Panc1 (cell line): ENCODE data around the gene FAM81B. TPM values are rescaled to one million over a fixed set of nuclear protein-coding genes. Genes with fewer than 3 reads are reported as not detected.

Source experiments
- ATAC-seq: fragments of 200-7000 bp; cut with Tn5 transposase; 2 replicates; pipeline ENCODE4 v1.9.1; 2020; ENCODE audit warnings: mild to moderate bottlenecking, moderate library complexity
- BruUV-seq: library from RNA; stranded (reverse); fragments of 400-500 nt; replicated peaks from 2 replicates; lab custom pipeline; 2021; lab: Mats Ljungman, UMichigan
- CTCF ChIA-PET: fragments of 300-600 bp; sonication (Branson Sonifier 250); formaldehyde crosslinking; loops from one replicate; lab custom pipeline; 2022; ENCODE audit warnings: antibody characterized with exemption; lab: Charles Lee
- POLR2A ChIA-PET: fragments of 300-600 bp; sonication (Branson Sonifier 250); formaldehyde crosslinking; loops from one replicate; lab custom pipeline; 2022; ENCODE audit warnings: antibody characterized with exemption; lab: Charles Lee
- DNase-seq: peaks from one replicate; pipeline ENCODE4 v3.0.0-alpha.2; 2010; ENCODE audit warnings: low read depth, low spot score
- H3K27ac ChIP-seq: 2 replicates; pipeline ENCODE4 v1.5.1; 2011; ENCODE audit warnings: mild to moderate bottlenecking, low read length, inconsistent platforms
- H3K27me3 ChIP-seq: fragments of 200-500 bp; sonication (Bioruptor generic); 2 replicates; pipeline ENCODE4 v1.6.0; 2014; ENCODE audit warnings: low read length, inconsistent platforms; ENCODE audit not compliant: control insufficient read depth, insufficient read depth
- H3K36me3 ChIP-seq: fragments of 200-500 bp; sonication (Bioruptor generic); 2 replicates; pipeline ENCODE4 v1.5.1; 2014; ENCODE audit warnings: inconsistent platforms, mild to moderate bottlenecking, low read length, moderate library complexity; ENCODE audit not compliant: control insufficient read depth, insufficient read depth
- H3K4me1 ChIP-seq: 2 replicates; pipeline ENCODE4 v1.5.1; 2011; ENCODE audit warnings: inconsistent platforms, mild to moderate bottlenecking, low read length, moderate library complexity; ENCODE audit not compliant: control insufficient read depth, insufficient read depth
- H3K4me3 ChIP-seq, 2 experiments: 2 replicates each; pipeline ENCODE4 v1.5.1; 2011 to 2012; ENCODE audit warnings: low read depth in 2 of 2, low read length in 2 of 2, mild to moderate bottlenecking in 2 of 2, inconsistent platforms in 1 of 2, moderate library complexity in 1 of 2
- H3K9me3 ChIP-seq: fragments of 200-500 bp; sonication (Bioruptor generic); 2 replicates; pipeline ENCODE4 v1.5.1; 2014; ENCODE audit warnings: low read depth, mild to moderate bottlenecking, inconsistent platforms, low read length, moderate library complexity; ENCODE audit not compliant: control insufficient read depth, insufficient read depth
- POLR2AphosphoS5 ChIP-seq: IDR thresholded peaks from 2 replicates; pipeline ENCODE4 v1.6.1; 2012; ENCODE audit warnings: mild to moderate bottlenecking, low read depth, low read length, moderate library complexity
- SIN3A ChIP-seq: IDR thresholded peaks from 2 replicates; pipeline ENCODE4 v1.6.1; 2012; ENCODE audit warnings: low read depth, mild to moderate bottlenecking, low read length, moderate library complexity, borderline replicate concordance; ENCODE audit not compliant: insufficient read depth
- TCF7L2 ChIP-seq: IDR thresholded peaks from 2 replicates; pipeline ENCODE4 v1.6.1; 2011; ENCODE audit warnings: mild to moderate bottlenecking, low read depth, low read length, inconsistent platforms
- in situ Hi-C: cut with HindIII; loops from 2 replicates; pipeline ENCODE4 v1.10.0; 2016; ENCODE audit warnings: low sequenced_read_pairs, low pct_unique_long_range_greater_than_20kb
- intact Hi-C: fragments of 100-400 bp; cut with micrococcal nuclease; formaldehyde crosslinking; loops from one replicate; pipeline ENCODE4 v1.10.0; 2022; ENCODE audit not compliant: unreplicated experiment
- total RNA-seq: library from RNA; stranded (reverse); gene quantifications from one replicate; pipeline ENCODE4 v1.2.1, GENCODE V29; 2021; ENCODE audit not compliant: unreplicated experiment
- TF ChIP-seq, protein P1 (sequence below): fragments of 450-650 bp; IDR thresholded peaks from 2 replicates; pipeline ENCODE4 v1.5.1; 2017; ENCODE audit warnings: mild to moderate bottlenecking

FAM81B gene
- total RNA-seq, 1 experiment from 2014 or later = not detected

DNA sequence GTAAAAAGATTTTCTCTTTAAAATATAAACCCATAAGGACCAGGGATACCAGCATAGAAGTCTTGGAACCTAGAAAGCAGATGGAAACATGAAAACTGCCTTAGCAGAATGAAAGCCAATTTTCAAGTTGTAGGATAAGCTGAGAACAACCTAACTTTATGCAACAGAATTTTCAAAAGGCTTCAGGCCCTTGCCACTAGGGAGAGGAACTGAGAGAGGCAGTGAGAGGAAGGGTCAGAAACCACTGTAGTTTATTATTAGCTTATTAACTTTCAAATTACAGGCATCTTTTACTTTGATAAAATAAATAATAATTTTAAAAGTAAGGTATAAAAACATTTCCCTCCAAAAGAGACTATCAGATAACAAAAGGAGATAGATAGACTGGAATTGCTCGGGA is 33.4 kb downstream of the FAM81B start:
- ATAC-seq (no peak), DNase-seq (no peak)
- Histone ChIP-seq H3K4me1 (no peaks in the 10 kb centered on the region), H3K4me3 (no peak overlapping the region), H3K36me3 (no peaks in the 10 kb centered on the region), H3K9me3 (no peaks in the 10 kb centered on the region), H3K27ac (no peak overlapping the region), H3K27me3 (peaks cover 2% of the 10 kb centered on the region; the same call in 1 of the 2 replicates)
- ChIA-PET CTCF (no interaction called here), POLR2A (no interaction called here)
- no peak for TF ChIP-seq TCF7L2
- TF ChIP-seq, protein P1, sequence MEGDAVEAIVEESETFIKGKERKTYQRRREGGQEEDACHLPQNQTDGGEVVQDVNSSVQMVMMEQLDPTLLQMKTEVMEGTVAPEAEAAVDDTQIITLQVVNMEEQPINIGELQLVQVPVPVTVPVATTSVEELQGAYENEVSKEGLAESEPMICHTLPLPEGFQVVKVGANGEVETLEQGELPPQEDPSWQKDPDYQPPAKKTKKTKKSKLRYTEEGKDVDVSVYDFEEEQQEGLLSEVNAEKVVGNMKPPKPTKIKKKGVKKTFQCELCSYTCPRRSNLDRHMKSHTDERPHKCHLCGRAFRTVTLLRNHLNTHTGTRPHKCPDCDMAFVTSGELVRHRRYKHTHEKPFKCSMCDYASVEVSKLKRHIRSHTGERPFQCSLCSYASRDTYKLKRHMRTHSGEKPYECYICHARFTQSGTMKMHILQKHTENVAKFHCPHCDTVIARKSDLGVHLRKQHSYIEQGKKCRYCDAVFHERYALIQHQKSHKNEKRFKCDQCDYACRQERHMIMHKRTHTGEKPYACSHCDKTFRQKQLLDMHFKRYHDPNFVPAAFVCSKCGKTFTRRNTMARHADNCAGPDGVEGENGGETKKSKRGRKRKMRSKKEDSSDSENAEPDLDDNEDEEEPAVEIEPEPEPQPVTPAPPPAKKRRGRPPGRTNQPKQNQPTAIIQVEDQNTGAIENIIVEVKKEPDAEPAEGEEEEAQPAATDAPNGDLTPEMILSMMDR = no peak
- no TSS peak for BruUV-seq
- intact Hi-C loops = no loop called here
- in situ Hi-C loops = no loop called here

- Histone ChIP-seq H3K9me3 (no peaks in the 10 kb centered on the region), H3K4me3 (no peak overlapping the region), H3K27me3 (peaks cover 2% of the 10 kb centered on the region; the same call in 1 of the 2 replicates), H3K27ac (no peak overlapping the region), H3K4me1 (no peaks in the 10 kb centered on the region), H3K36me3 (no peaks in the 10 kb centered on the region)
- ChIA-PET POLR2A (no interaction called here), CTCF (no interaction called here)
- DNase-seq (no peak), ATAC-seq (no peak)
- intact Hi-C loops = no loop called here
- in situ Hi-C loops = no loop called here
- no TSS peak for BruUV-seq
- TF ChIP-seq, protein P1 = no peak
- no peak for TF ChIP-seq POLR2AphosphoS5
Measured at GRCh38 chr5:95426227-95426626, 35.1 kb downstream of the FAM81B start.

- no peak for ATAC-seq
Measured at GRCh38 chr5:95432779-95433178, 41.6 kb downstream of the FAM81B start.

More at GRCh38 chr5:95432779-95433178, 41.6 kb downstream of the FAM81B start:
- Histone ChIP-seq H3K4me3 (no peak overlapping the region), H3K36me3 (no peaks in the 10 kb centered on the region), H3K27me3 (peaks cover 10% of the 10 kb centered on the region), H3K9me3 (no peaks in the 10 kb centered on the region), H3K27ac (no peak overlapping the region), H3K4me1 (no peaks in the 10 kb centered on the region)
- in situ Hi-C loops (no loop called here), intact Hi-C loops (no loop called here)
- no peak for DNase-seq
- POLR2A ChIA-PET = no interaction called here
- CTCF ChIA-PET = no interaction called here
- no peak for TF ChIP-seq POLR2AphosphoS5
- no peak for TF ChIP-seq SIN3A
- no peak for TF ChIP-seq TCF7L2
- TF ChIP-seq, protein P1 = no peak
- no TSS peak for BruUV-seq
